ENCODE measurements around the gene A3GALT2. TPM values are rescaled to one million over a fixed set of nuclear protein-coding genes. Genes with fewer than 3 reads are reported as not detected.

The A3GALT2 gene
- total RNA-seq, 1 experiment from 2014 or later: not detected

DNA sequence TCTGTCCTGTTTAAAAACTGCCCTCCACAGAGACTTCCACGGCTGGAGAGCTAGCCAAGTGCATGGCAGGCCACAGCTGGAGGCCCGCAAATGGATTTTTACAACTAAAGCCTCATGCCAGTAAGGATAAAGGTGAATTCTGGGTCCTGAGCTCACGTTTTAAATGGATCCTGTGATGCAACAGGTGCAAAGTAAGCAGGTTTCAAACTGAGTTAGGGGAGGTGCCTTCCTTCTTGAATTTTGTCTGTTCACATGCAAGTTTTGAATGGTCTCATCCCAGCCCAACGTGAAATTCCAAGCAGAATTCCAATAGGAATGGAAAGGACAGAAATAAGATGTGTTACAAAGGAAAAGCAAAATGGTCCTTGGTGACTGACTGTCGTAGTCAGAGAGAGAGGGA, 36.2 kb upstream of the A3GALT2 start:
- H2BK20ac ChIP-seq (ENCODE audit: low read depth, low read length, poor library complexity, severe bottlenecking): no peak overlapping the region
- no peak overlapping the region for H2AK5ac ChIP-seq (ENCODE audit: insufficient read length, low read length)
- DNase-seq: no peak
- H2BK5ac ChIP-seq (ENCODE audit: insufficient read length, low read length): no peak overlapping the region
- Mint-ChIP-seq H3K36me3 (ENCODE audit: insufficient read depth in 1 of 3, low read depth in 3 of 3) (peaks cover 0 to 5% (median 0%) of the 10 kb centered on the region in 3 experiments; a peak in 3 of 7 replicates), H3K27ac (no peak overlapping the region), H3K4me3 (no peak overlapping the region), H3K9me3 (no peaks in the 10 kb centered on the region; a peak in 1 of 5 replicates), H3K4me1 (peaks cover 13 to 19% of the 10 kb centered on the region in 2 experiments), H3K27me3 (ENCODE audit: low read depth) (peaks cover 87% of the 10 kb centered on the region)
- H3K9me3 ChIP-seq (ENCODE audit: control insufficient read depth, low read depth, low read length): no peaks in the 10 kb centered on the region
- H3K4me1 ChIP-seq (ENCODE audit: insufficient read depth, low read length): peaks cover 4% of the 10 kb centered on the region; the same call in 1 of the 2 replicates
- no peak overlapping the region for H3K23ac ChIP-seq (ENCODE audit: insufficient read length, low read depth, low read length)
- H3K14ac ChIP-seq (ENCODE audit: insufficient read depth, low read length): no peak overlapping the region
- peaks cover 15% of the 10 kb centered on the region; the same call in 1 of the 2 replicates for H3K27me3 ChIP-seq (ENCODE audit: insufficient read depth, low read length)
- H2BK120ac ChIP-seq (ENCODE audit: low read depth, low read length, poor library complexity, severe bottlenecking): no peak overlapping the region
- WGBS (ENCODE audit: extremely low coverage, insufficient read length, low lambda C conversion rate): no CpG with 5 or more reads among the region's 5 CpGs
- H4K8ac ChIP-seq (replicated peaks; ENCODE audit: insufficient read length, low read depth, low read length): no peak overlapping the region
- no peak overlapping the region for H3K56ac ChIP-seq (ENCODE audit: insufficient read length, low read depth, low read length)
- no peaks in the 10 kb centered on the region for H4K20me1 ChIP-seq (ENCODE audit: control insufficient read depth, insufficient read depth, insufficient read length)
- no peak overlapping the region for H3K9ac ChIP-seq (ENCODE audit: extremely low read depth, insufficient read length, low read length)
- no peaks in the 10 kb centered on the region for H3K23me2 ChIP-seq (ENCODE audit: insufficient read length, low read depth, low read length, poor library complexity, severe bottlenecking)
- no peaks in the 10 kb centered on the region for H3K79me2 ChIP-seq (ENCODE audit: insufficient read depth, low read length)
- H3K27ac ChIP-seq (ENCODE audit: insufficient read length, low read depth, low read length): no peak overlapping the region
- no peak overlapping the region for H2BK12ac ChIP-seq (ENCODE audit: insufficient read length, low read depth, low read length)
- H3K79me1 ChIP-seq (ENCODE audit: insufficient read depth, low read depth, low read length, poor library complexity, severe bottlenecking): no peaks in the 10 kb centered on the region
- H3K18ac ChIP-seq (ENCODE audit: insufficient read length, low read depth, low read length): no peak overlapping the region
- TF ChIP-seq, protein P1, sequence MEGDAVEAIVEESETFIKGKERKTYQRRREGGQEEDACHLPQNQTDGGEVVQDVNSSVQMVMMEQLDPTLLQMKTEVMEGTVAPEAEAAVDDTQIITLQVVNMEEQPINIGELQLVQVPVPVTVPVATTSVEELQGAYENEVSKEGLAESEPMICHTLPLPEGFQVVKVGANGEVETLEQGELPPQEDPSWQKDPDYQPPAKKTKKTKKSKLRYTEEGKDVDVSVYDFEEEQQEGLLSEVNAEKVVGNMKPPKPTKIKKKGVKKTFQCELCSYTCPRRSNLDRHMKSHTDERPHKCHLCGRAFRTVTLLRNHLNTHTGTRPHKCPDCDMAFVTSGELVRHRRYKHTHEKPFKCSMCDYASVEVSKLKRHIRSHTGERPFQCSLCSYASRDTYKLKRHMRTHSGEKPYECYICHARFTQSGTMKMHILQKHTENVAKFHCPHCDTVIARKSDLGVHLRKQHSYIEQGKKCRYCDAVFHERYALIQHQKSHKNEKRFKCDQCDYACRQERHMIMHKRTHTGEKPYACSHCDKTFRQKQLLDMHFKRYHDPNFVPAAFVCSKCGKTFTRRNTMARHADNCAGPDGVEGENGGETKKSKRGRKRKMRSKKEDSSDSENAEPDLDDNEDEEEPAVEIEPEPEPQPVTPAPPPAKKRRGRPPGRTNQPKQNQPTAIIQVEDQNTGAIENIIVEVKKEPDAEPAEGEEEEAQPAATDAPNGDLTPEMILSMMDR (conservative IDR thresholded peaks at IDR 0.05): no peak
- H3T11ph ChIP-seq (ENCODE audit: low read length): no peak overlapping the region
- H3K4ac ChIP-seq (ENCODE audit: low read depth, low read length): no peak overlapping the region
- H4K5ac ChIP-seq (ENCODE audit: insufficient read length, low read depth, low read length): no peak overlapping the region
- no peak overlapping the region for H2BK15ac ChIP-seq (ENCODE audit: low read depth, low read length)
- H3K4me2 ChIP-seq (ENCODE audit: insufficient read depth, insufficient read length, low read length): no peak overlapping the region
- H2AFZ ChIP-seq (ENCODE audit: low read length): no peak overlapping the region
- H4K91ac ChIP-seq (ENCODE audit: insufficient read length, low read depth, low read length): no peak overlapping the region

All from H9 (cell line).